HG03159 (cell line): ENCODE results near the gene DEFB113.

ENCODE experiments used
- ATAC-seq: cut with Tn5 transposase; IDR thresholded peaks from one replicate; pipeline ENCODE4 v1.9.1; 2021; ENCODE audit warnings: mild to moderate bottlenecking, moderate library complexity; ENCODE audit not compliant: unreplicated experiment

Gene DEFB113

DNA sequence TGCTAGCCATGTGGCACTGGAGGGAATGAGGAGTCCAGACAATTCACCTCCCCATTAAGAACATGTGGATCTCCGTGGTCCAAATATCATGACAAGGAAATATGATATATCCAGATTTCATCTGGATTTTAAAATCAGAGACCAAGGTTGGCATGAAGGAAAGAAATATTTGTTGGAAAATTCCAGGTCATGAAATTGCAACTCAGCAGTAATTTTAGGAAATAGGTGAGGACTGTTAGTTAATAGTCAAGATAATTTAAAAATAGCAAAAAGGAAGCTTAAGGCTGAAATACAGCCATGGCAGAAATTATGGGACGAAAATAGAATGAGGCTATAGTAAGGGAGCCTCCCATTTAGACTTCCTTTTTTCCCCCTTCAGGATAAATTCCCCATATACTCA, 32.4 kb downstream of the DEFB113 start:
- no peak for ATAC-seq

DNA sequence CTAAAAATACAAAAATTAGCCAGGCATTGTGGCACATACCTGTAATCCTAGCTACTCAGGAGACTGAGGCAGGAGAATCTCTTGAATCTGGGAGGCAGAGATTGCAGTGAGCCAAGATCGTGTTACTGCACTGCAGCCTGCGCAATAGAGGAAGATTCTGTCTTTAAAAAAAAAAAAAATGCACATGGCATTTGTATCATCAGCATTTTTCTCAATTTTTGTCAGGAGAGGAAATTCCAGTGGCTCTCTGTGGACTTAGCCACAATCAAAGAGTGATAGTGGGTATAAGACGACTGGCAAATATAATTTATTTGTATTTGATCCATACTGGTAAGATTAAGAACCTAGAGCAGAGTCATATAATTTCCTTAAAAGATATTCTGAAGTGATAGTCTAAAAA, 34.0 kb downstream of the DEFB113 start:
- no peak for ATAC-seq

GRCh38 chr6:49934770-49935169, 34.7 kb downstream of the DEFB113 start:
- ATAC-seq = no peak

DNA sequence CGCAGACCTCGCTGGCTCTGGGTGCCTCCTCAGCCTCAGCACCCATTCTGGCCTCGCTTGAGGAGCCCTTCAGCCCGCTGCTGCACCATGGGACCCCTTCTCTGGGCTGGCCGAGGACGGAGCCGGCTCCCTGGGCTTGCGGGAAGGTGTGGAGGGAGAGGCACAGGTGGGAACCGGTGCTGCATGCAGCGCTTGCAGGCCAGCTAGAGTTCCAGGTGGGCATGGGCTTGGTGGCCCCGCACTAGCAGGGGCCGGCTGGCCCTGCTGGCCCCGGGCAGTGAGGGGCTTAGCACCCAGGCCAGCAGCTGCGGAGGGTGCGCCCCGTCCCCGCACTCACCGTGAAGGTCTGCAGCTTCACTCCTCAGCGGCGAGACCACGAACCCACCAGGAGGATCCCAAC, 35.9 kb downstream of the DEFB113 start:
- ATAC-seq = no peak

DNA sequence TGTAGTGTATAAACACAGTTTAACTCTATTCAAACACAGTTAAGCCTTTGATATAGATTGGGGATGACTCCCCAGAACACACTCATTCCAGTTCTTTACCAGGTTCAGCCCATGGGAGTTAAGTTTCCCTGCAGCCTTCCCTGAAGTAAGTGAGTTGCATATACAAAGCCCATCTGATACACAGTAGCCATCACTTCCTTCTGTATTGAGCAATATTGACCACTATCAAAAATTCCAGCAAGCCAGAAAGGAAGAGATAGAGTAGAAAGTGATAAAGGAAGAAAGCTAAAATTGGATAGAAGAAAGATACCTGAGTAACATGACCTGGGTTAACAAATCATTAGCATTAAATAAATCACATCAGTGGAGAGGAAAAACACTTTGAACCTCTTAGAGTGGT, 40.1 kb downstream of the DEFB113 start:
- ATAC-seq = no peak

DNA sequence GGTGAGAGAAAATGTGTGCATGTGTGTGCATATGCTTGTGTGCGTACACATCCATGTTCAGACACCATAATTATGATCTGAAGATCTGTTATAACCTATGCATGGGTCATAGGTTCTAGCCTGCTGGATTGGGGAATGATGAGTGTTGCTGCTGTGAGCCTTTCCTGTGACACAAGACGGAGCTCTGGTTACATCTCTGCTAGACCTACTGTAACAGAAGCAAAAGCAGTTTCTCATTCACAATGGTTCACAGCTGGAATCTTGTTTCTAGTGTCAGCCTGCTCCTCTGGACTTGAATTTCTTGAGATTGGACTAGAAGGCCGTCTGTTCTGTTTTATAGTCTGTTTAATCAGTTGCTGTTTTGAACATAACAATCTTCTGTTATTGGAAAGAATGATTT, 45.6 kb downstream of the DEFB113 start:
- ATAC-seq = no peak

DNA sequence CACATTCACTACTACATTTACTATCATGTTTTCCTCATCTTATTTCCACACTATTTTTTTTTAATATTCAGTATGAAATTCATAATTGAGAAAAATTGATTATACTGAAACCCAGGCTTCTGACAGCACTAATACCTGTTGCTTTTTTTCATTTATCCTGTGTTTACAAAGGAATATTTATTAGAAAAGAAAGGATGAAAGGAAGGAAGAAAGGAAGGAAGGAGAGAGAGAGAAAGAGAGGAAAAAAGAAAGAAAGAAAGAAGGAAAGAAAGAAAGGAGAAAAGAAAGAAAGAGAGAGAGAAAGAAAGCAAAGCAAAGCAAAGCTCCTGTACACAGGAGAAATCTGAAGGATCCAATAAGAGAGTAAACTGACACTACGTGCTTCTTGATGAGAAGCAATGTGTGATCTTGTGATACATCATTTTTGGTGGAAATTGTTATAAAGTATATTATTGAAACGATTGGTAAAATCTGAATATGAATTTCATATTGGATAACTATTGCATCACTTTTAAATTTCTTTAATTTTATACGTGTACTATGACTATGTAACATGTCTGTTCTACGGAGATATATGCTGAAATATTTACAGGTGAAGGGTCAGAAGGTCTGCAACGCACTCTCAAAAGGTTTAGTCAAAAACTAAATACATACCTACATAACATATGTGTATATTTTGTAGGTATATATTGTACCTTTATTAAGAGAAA, 49.3 kb downstream of the DEFB113 start:
- ATAC-seq = no peak

GRCh38 chr6:49919261-49919660, 50.2 kb downstream of the DEFB113 start:
- ATAC-seq = no peak

DNA sequence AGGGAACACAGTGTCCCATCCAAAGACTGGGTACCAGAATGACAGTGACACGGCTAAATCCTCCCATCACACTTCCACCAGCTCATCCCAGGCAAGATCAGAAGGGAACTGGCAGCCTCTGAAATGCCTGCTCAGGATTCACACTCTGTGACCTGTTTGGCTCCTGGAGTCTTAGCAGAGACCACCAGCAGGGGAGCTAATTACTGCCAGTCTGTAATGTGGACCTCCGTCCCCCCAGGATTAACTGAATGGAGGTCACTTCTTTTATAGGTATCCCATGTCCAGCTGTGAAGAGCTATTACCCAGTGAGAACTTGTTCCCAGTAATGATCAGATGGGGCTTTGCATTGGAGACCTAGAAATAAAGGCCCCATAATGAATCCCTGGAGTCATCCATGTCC, 50.6 kb downstream of the DEFB113 start:
- ATAC-seq = no peak
